Activated T-cell treated with anti-CD3 and anti-CD28 coated beads for 48 hours (primary cell): ENCODE measurements around the gene TAF11L11.
"Not testable (repeated sequence)": the region's sequence is repeated elsewhere in the genome, so short reads cannot be mapped to it uniquely, and the experiment has no call there.

Source experiments
- DNase-seq: peaks from one replicate; pipeline ENCODE4 v3.0.0-alpha.2; 2020; ENCODE audit warnings: low read depth

The TAF11L11 gene

DNA sequence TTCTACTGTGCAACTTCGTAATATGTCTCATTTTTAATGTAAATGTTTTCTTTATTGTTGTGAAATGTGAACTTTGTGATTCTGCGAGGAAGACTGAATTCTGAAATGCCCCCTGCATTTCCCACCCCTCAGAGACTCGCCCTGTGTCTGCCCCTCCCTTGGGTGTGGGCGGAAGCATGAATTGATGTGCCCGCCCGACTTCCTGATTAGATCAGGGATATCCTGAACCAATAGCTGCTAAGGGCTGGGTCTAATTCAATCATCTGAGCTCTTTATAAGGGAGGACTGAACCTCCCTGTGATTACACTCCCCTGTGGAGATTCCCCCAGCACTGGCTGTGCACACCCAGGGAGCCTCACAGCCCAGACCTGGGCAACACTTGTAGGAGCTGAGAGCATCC lies at the start of gene TAF11L11:
TAF11L11 (plus strand) TSS at position 304 of the 400 bp plus-strand sequence.
- not testable (repeated sequence) for DNase-seq

DNA sequence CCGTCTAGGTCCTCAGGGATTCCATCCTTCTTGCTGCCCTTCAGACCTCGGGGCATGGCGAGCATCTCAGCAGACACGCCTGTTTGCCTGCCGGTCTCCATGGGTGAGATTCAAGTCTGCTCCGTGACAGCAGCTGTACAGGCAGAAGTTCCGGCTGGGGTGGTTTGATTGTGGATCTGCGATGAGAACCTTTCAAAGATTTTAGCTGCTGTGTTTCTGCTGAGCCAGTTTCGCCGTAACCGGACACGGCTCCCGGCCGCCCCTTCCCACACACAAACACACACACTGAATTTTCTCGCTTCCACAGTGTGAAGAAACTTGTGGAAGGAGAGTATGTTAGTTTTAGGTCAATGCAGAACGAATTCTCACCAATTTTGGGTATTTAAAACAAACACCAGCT lies 18.3 kb upstream of the TAF11L11 start, which contains the start of gene TAF11L7:
TAF11L7 (minus strand) TSS at position 101 of the 400 bp plus-strand sequence.
- not testable (repeated sequence) for DNase-seq

DNA sequence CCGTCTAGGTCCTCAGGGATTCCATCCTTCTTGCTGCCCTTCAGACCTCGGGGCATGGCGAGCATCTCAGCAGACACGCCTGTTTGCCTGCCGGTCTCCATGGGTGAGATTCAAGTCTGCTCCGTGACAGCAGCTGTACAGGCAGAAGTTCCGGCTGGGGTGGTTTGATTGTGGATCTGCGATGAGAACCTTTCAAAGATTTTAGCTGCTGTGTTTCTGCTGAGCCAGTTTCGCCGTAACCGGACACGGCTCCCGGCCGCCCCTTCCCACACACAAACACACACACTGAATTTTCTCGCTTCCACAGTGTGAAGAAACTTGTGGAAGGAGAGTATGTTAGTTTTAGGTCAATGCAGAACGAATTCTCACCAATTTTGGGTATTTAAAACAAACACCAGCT lies 13.1 kb upstream of the TAF11L11 start, which contains the start of gene TAF11L8:
TAF11L8 (minus strand) TSS at position 101 of the 400 bp plus-strand sequence.
- not testable (repeated sequence) for DNase-seq

DNA sequence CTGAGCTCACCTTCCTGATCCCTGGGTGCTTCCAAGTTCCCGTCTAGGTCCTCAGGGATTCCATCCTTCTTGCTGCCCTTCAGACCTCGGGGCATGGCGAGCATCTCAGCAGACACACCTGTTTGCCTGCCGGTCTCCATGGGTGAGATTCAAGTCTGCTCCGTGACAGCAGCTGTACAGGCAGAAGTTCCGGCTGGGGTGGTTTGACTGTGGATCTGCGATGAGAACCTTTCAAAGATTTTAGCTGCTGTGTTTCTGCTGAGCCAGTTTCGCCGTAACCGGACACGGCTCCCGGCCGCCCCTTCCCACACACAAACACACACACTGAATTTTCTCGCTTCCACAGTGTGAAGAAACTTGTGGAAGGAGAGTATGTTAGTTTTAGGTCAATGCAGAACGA lies 9.7 kb upstream of the TAF11L11 start, which contains the start of gene TAF11L9:
TAF11L9 (minus strand) TSS at position 140 of the 400 bp plus-strand sequence.
- DNase-seq = not testable (repeated sequence)

DNA sequence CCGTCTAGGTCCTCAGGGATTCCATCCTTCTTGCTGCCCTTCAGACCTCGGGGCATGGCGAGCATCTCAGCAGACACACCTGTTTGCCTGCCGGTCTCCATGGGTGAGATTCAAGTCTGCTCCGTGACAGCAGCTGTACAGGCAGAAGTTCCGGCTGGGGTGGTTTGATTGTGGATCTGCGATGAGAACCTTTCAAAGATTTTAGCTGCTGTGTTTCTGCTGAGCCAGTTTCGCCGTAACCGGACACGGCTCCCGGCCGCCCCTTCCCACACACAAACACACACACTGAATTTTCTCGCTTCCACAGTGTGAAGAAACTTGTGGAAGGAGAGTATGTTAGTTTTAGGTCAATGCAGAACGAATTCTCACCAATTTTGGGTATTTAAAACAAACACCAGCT lies 6.3 kb upstream of the TAF11L11 start, which contains the start of gene TAF11L10:
TAF11L10 (minus strand) TSS at position 101 of the 400 bp plus-strand sequence.
- DNase-seq = not testable (repeated sequence)

DNA sequence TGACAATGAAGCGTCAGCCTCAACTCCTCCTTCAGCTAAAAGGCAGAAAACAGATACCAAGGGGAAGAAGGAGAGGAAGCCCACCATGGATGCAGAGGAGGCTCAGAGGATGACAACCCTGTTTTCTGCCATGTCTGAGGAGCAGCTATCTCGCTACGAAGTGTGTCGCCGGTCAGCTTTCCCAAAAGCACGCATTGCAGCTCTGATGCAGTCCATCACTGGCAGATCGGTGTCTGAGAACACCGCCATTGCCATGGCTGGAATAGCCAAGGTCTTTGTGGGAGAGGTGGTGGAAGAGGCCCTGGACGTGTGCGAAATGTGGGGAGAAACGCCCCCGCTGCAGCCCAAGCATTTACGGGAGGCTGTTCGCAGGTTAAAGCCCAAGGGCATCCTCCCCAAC lies 968 bp downstream of the TAF11L11 start:
- DNase-seq = no peak

DNA sequence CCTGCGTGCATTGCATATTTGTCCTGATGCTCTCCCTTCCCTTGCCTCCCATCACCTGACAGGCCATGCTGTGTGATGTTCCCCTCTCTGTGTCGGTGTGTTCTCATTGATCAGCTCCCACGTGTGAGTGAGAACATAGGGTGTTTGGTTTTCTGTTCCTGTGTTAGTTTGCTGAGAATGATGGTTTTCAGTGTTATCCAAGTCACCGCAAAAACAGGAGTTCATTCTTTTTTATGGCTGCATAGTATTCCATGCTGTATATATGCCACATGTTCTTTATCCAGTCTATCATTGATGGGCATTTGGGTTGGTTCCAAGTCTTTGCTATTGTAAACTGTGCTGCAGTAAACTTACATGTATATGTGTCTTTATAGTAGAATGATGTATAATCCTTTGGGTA lies 3.5 kb downstream of the TAF11L11 start:
- DNase-seq = not testable (repeated sequence)

DNA sequence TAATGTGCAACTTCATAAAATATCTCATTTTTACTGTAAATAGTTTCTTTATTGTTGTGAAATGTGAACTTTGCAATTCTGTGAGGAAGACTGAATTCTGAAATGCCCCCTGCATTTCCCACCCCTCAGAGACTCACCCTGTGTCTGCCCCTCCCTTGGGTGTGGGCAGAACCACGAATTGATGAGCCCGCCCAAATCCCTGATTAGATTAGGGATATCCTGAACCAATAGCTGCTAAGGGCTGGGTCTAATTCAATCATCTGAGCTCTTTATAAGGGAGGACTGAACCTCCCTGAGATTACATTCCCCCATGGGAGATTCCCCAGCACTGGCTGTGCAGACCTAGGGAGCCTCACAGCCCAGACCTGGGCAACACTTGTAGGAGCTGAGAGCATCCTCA lies 6.1 kb downstream of the TAF11L11 start, which contains the start of gene TAF11L12:
TAF11L12 (plus strand) TSS at position 301 of the 400 bp plus-strand sequence.
- DNase-seq = not testable (repeated sequence)

DNA sequence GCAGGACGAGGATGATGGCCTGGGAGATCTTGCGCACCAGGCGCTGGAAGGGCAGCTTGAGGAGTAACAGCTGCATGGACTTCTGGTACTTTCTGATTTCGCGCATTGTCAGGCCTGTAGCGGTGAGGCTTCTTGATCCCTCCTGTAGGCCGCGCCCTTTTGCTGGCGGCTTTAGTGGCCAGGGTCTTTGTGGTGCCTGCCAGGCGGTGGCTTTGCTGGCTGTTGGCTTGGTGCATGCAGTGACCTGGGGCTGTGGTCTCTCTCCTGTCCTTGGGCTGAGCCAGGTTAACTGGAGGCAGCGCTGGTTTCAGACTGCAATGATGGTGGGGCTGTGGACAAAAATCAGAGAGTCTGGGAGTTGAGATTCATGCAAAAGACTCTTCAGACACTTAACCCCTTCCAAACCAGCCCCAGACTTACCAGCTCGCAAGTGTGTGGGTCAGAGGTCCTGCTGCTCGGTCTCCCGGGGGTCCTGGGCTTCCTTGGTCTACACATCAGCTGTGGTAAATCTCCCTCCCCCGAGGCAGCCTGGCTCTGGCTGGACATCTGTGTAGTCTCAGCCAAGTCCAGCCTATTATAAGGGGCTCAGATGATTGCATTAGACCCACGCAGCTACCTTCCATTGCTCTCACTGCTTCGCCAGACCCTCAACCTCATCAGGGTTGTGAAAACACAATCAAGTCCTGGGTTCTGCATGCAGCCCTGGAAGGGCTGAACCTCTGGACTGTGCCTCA lies 11.1 kb downstream of the TAF11L11 start:
- DNase-seq = no peak

DNA sequence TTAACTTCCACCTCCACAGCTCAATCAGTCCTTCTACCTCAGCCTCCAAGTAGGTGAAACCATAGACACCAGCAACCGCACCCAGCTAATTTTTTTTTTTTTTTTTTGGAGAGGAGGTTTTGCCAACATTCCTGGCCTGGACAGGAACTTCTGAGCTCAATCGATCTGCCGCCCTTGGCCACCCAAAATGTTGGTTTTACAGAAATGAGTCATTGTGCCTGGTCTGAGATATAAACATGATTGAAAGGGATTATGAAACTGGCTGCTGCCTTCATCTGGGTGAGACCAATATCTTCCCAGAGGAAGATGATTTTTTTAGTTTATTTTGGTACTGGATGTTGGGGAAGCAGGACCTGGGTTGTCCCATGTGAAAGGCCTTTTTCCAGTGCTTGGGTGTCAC lies 15.4 kb downstream of the TAF11L11 start:
- no peak for DNase-seq

DNA sequence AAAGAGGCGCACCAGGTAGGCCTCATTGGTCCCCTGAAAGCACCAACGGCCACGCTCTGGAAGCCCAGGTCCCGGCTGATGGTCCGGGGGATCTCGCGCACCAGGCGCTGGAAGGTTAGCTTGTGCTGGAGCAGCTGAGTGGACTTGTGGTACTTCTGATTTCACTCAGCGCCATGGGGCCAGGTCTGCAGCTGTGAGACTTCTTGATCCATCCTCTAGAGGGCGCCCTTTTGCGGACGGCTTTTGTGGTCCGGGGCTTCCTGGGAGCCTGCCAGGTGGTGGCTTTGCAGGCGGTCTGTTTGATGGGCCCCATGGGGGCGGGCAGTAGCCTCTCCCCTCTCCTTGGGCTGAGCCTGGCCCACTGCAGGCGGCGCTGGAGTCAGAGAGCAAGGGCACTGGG lies 16.6 kb downstream of the TAF11L11 start:
- no peak for DNase-seq

DNA sequence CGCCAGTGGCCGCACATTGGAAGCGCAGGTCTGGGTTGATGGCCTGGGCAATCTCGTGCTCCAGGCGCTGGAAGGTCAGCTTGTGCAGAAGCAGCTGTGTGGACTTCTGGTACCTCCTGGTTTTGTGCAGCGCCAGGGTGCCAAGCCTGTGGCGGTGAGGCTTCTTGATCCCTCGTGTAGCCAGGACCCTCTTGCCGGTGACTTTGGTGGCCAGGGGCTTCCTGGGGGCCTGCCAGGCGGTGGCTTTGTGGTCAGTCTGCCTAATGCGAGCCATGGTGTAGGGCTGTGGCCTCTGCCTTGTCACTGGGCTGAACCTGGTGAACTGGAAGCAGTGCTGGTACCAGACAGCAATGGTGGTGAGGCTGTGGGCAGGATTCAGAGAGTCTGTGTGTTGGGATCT lies 21.7 kb downstream of the TAF11L11 start:
- DNase-seq = no peak

DNA sequence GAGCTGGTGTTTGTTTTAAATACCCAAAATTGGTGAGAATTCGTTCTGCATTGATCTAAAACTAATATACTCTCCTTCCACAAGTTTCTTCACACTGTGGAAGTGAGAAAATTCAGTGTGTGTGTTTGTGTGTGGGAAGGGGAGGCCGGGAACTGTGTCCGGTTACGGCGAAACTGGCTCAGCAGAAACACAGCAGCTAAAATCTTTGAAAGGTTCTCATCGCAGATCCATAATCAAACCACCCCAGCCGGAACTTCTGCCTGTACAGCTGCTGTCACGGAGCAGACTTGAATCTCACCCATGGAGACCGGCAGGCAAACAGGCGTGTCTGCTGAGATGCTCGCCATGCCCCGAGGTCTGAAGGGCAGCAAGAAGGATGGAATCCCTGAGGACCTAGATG lies 27.8 kb downstream of the TAF11L11 start, which contains the start of gene TAF11L13:
TAF11L13 (plus strand) TSS at position 301 of the 400 bp plus-strand sequence.
- DNase-seq = not testable (repeated sequence)

DNA sequence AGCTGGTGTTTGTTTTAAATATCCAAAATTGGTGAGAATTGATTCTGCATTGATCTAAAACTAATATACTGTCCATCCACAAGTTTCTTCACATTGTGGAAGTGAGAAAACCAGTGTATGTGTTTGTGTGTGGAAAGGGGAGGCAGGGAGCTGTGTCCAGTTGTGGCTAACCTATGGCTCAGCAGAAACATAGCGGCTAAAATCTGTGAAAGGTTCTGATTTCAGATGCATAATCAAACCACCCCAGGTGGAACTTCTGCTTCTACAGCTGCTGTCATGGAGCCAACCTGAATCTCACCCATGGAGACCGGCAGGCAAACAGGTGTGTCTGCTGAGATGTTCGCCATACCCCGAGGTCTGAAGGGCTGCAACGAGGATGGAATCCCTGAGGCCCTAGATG lies 30.2 kb downstream of the TAF11L11 start, which contains the start of gene TAF11L14:
TAF11L14 (plus strand) TSS at position 301 of the 400 bp plus-strand sequence.
- DNase-seq = no peak

DNA sequence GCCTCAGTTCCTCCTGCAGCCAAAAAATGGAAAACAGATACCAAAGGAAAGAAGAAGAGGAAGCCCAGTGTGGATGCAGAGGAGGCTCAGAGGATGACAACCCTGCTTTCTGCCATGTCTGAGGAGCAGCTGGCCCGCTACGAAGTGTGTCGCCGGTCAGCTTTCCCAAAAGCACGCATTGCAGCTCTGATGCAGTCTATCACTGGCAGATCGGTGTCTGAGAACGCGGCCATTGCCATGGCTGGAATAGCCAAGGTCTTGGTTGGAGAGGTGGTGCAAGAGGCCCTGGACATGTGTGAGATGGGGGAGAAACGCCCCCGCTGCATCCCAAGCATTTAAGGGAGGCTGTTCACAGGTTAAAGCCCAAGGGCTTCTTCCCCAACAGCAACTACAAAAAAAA lies 45.2 kb downstream of the TAF11L11 start:
- not testable (repeated sequence) for DNase-seq

DNA sequence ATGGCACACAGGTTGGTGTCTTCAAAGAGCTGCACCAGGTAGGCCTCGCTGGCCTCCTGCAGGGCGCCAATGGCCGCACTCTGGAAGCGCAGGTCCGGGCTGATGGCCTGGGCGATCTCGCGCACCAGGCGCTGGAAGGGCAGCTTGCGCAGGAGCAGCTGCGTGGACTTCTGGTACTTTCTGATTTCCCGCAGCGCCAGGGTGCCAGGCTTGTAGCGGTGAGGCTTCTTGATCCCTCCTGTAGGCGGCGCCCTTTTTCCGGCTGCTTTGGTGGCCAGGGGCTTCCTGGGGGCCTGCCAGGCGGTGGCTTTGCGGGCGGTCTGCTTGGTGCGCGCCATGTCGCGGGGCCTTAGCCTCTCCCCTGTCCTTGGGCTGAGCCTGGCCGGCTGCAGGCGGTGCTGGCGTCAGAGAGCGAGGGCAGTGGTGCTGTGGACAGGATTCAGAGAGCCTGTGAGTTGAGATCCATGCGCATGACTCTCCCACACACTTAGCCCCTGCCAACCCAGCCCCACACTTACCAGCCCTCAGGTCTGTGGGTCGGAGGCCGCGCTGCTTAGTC lies 51.3 kb downstream of the TAF11L11 start:
- not testable (repeated sequence) for DNase-seq
